ENCODE measurements around the gene PGP.

PGP gene

GRCh38 chr16:2236337-2237101, 21.9 kb upstream of the PGP start, which contains the start of gene DNASE1L2:
DNASE1L2 (plus strand) TSS chr16:2236444; CDS start chr16:2236817, 373 bp downstream.
- peak; percentile 51 for DNase-seq

GRCh38 chr16:2235695-2236336, 21.2 kb upstream of the PGP start:
- DNase-seq, result no peak

- no peak for DNase-seq
Observed at GRCh38 chr16:2235234-2235651, 20.6 kb upstream of the PGP start.

- no peak for DNase-seq
Observed at GRCh38 chr16:2234813-2235170, 20.2 kb upstream of the PGP start.

GRCh38 chr16:2233872-2234812, 19.5 kb upstream of the PGP start:
- DNase-seq, result no peak

GRCh38 chr16:2233046-2233775, 18.6 kb upstream of the PGP start:
- no peak for DNase-seq

- no peak for DNase-seq
Observed at GRCh38 chr16:2232094-2232990, 17.7 kb upstream of the PGP start.

GRCh38 chr16:2231016-2231931, 16.6 kb upstream of the PGP start:
- no peak for DNase-seq

- no peak for DNase-seq
Observed at GRCh38 chr16:2230376-2230775, 15.7 kb upstream of the PGP start.

- no peak for DNase-seq
Observed at GRCh38 chr16:2229632-2230250, 15.1 kb upstream of the PGP start.

GRCh38 chr16:2229091-2229490, 14.5 kb upstream of the PGP start:
- DNase-seq, result no peak

- DNase-seq, result no peak
Observed at GRCh38 chr16:2228161-2228824, 13.7 kb upstream of the PGP start.

GRCh38 chr16:2226918-2227317, 12.3 kb upstream of the PGP start:
- no peak for DNase-seq

- DNase-seq, result peak; percentile 52
Observed at GRCh38 chr16:2226245-2226793, 11.7 kb upstream of the PGP start.

- DNase-seq, result peak; percentile 76
Observed at GRCh38 chr16:2223942-2224486, 9.4 kb upstream of the PGP start.

- DNase-seq, result peak; percentile 100
Observed at GRCh38 chr16:2223221-2223941, 8.7 kb upstream of the PGP start, which contains the start of gene E4F1. E4F1 (plus strand) TSS chr16:2223591; CDS start chr16:2223614, 23 bp downstream.

- DNase-seq, result no peak
Observed at GRCh38 chr16:2216330-2216729, 1.7 kb upstream of the PGP start.
